ENCODE results near the gene TRMO. TPM values are rescaled to one million over a fixed set of nuclear protein-coding genes. Genes with fewer than 3 reads are reported as not detected.

Gene TRMO
- total RNA-seq, 1 experiment from 2014 or later = 8.6 TPM

- WGBS (ENCODE audit: extremely low coverage, insufficient read length, low lambda C conversion rate) = no CpG with 5 or more reads among the region's 5 CpGs
- DNase-seq = no peak
- no peak overlapping the region for H3K4me3 Mint-ChIP-seq
- H2BK120ac ChIP-seq (ENCODE audit: low read depth, low read length, poor library complexity, severe bottlenecking) = no peak overlapping the region
- peaks cover 2 to 3% of the 10 kb centered on the region in 2 experiments; a peak in 4 of 5 replicates for H3K9me3 Mint-ChIP-seq
- H3K27me3 Mint-ChIP-seq (ENCODE audit: low read depth) = peaks cover 100% of the 10 kb centered on the region
- no peak overlapping the region for H2BK5ac ChIP-seq (ENCODE audit: insufficient read length, low read length)
- H4K20me1 ChIP-seq (ENCODE audit: control insufficient read depth, insufficient read depth, insufficient read length) = no peaks in the 10 kb centered on the region
- H3K79me1 ChIP-seq (ENCODE audit: insufficient read depth, low read depth, low read length, poor library complexity, severe bottlenecking) = no peaks in the 10 kb centered on the region
- H3K27me3 ChIP-seq (ENCODE audit: insufficient read depth, low read length) = peaks cover 56% of the 10 kb centered on the region
- no peak overlapping the region for H2AFZ ChIP-seq (ENCODE audit: low read length)
- H3K27ac ChIP-seq (ENCODE audit: insufficient read length, low read depth, low read length) = no peak overlapping the region
- H2AK5ac ChIP-seq (ENCODE audit: insufficient read length, low read length) = no peak overlapping the region
- no peak overlapping the region for H2BK15ac ChIP-seq (ENCODE audit: low read depth, low read length)
- H2BK20ac ChIP-seq (ENCODE audit: low read depth, low read length, poor library complexity, severe bottlenecking) = no peak overlapping the region
- no peak for TF ChIP-seq CTCF (conservative IDR thresholded peaks at IDR 0.05)
- H3K9ac ChIP-seq (ENCODE audit: extremely low read depth, insufficient read length, low read length) = no peak overlapping the region
- H3K79me2 ChIP-seq (ENCODE audit: insufficient read depth, low read length) = no peaks in the 10 kb centered on the region
- no peak overlapping the region for H4K5ac ChIP-seq (ENCODE audit: insufficient read length, low read depth, low read length)
- H3K4me1 ChIP-seq (ENCODE audit: insufficient read depth, low read length) = no peaks in the 10 kb centered on the region; the same call in 1 of the 2 replicates
- no peak overlapping the region for H3K18ac ChIP-seq (ENCODE audit: insufficient read length, low read depth, low read length)
- no peak overlapping the region for H2BK12ac ChIP-seq (ENCODE audit: insufficient read length, low read depth, low read length)
- peaks cover 8 to 17% of the 10 kb centered on the region in 2 experiments for H3K4me1 Mint-ChIP-seq
- no peak overlapping the region for H3K56ac ChIP-seq (ENCODE audit: insufficient read length, low read depth, low read length)
- no peak overlapping the region for H3T11ph ChIP-seq (ENCODE audit: low read length)
- no peak overlapping the region for H4K91ac ChIP-seq (ENCODE audit: insufficient read length, low read depth, low read length)
- H3K23ac ChIP-seq (ENCODE audit: insufficient read length, low read depth, low read length) = no peak overlapping the region
- H3K27ac Mint-ChIP-seq = no peak overlapping the region
- H3K4me2 ChIP-seq (ENCODE audit: insufficient read depth, insufficient read length, low read length) = no peak overlapping the region
- no peak overlapping the region for H3K4ac ChIP-seq (ENCODE audit: low read depth, low read length)
- no peaks in the 10 kb centered on the region for H3K9me3 ChIP-seq (ENCODE audit: control insufficient read depth, low read depth, low read length)
- no peak overlapping the region for H3K14ac ChIP-seq (ENCODE audit: insufficient read depth, low read length)
- H4K8ac ChIP-seq (replicated peaks; ENCODE audit: insufficient read length, low read depth, low read length) = no peak overlapping the region
- no peaks in the 10 kb centered on the region for H3K23me2 ChIP-seq (ENCODE audit: insufficient read length, low read depth, low read length, poor library complexity, severe bottlenecking)
- H3K36me3 Mint-ChIP-seq (ENCODE audit: insufficient read depth in 1 of 3, low read depth in 3 of 3) = peaks cover 0 to 2% (median 0%) of the 10 kb centered on the region in 3 experiments; a peak in 3 of 7 replicates
These were observed 61.2 kb downstream of the TRMO start for GRCh38 chr9:97861148-97861475.

Data from H9 (cell line).